Lower leg skin (tissue), 4 donors: ENCODE measurements around the gene LDAF1. TPM values are rescaled to one million over a fixed set of nuclear protein-coding genes. Genes with fewer than 3 reads are reported as not detected.
"Not testable (repeated sequence)": the region's sequence is repeated elsewhere in the genome, so short reads cannot be mapped to it uniquely, and the experiment has no call there.

ENCODE experiments used
- DNase-seq, 2 donors: peaks; one replicate each; pipeline ENCODE4 v3.0.0-alpha.2; 2019; ENCODE audit warnings: low spot score in 2 of 2
- H3K4me3 ChIP-seq: fragments of 200-600 bp; sonication (generic); 2 replicates; pipeline ENCODE4 v1.5.1; 2017; ENCODE audit warnings: mild to moderate bottlenecking, low read depth; ENCODE audit not compliant: poor library complexity, severe bottlenecking
- CTCF ChIP-seq, 3 donors: fragments of 450-650 bp; IDR thresholded peaks; one replicate each; pipeline ENCODE4 v1.5.1; 2016; ENCODE audit warnings: antibody characterized with exemption in 3 of 3, mild to moderate bottlenecking in 3 of 3, moderate library complexity in 2 of 3
- POLR2A ChIP-seq, 2 donors: fragments of 450-650 bp; IDR thresholded peaks; one replicate each; pipeline ENCODE4 v1.6.1; 2016 to 2017; ENCODE audit warnings: antibody characterized with exemption in 2 of 2, mild to moderate bottlenecking in 1 of 2, moderate library complexity in 1 of 2
- WGBS, 2 donors: methylation state at CpG; one replicate each; pipeline ENCODE4 v1.1.5; 2018; 5-methylcytosine and 5-hydroxymethylcytosine counted together
- intact Hi-C: fragments of 100-400 bp; cut with DNase I; formaldehyde crosslinking; loops from one replicate; pipeline ENCODE4 v1.15.0; 2023; ENCODE audit warnings: low total_unique reads
- total RNA-seq, 4 donors: library from RNA; depleted of rRNA; stranded (reverse); fragments of >200 nt; gene quantifications; one replicate each; pipeline ENCODE4 v1.1.0, GENCODE V29; 2016

Gene LDAF1
- total RNA-seq, 4 donors from 2014 or later: 188 to 208 (median 200) TPM

- TF ChIP-seq POLR2A (IDR thresholded peaks at IDR 0.05) (no peak), CTCF (IDR thresholded peaks at IDR 0.05) (no peak)
Observed at GRCh38 chr16:21167929-21168602, 9.6 kb downstream of the LDAF1 start.

GRCh38 chr16:21169249-21169981 is 10.9 kb downstream of the LDAF1 start:
- no peak for DNase-seq
- H3K4me3 ChIP-seq: no peak overlapping the region
- 71 to 72% methylated on average over 5 of the region's 5 CpGs for WGBS, 2 donors
- TF ChIP-seq CTCF (IDR thresholded peaks at IDR 0.05): no peak
- TF ChIP-seq POLR2A (IDR thresholded peaks at IDR 0.05): no peak
- intact Hi-C loops: no loop called here

More at GRCh38 chr16:21167929-21168602, 9.6 kb downstream of the LDAF1 start:
- H3K4me3 ChIP-seq: no peak overlapping the region
- intact Hi-C loops: no loop called here
- WGBS, 2 donors: 97 to 98% methylated on average over 12 of the region's 12 CpGs
- no peak for DNase-seq

- H3K4me3 ChIP-seq, DNase-seq, intact Hi-C loops: not testable (repeated sequence)
- 78 to 85% methylated on average over 8 of the region's 8 CpGs for WGBS, 2 donors
Observed at GRCh38 chr16:21170116-21170515, 11.6 kb downstream of the LDAF1 start.

GRCh38 chr16:21172650-21173049 is 14.2 kb downstream of the LDAF1 start:
- 92% methylated on average over 3 of the region's 3 CpGs for WGBS, 2 donors
- no peak for DNase-seq
- no peak overlapping the region for H3K4me3 ChIP-seq
- TF ChIP-seq POLR2A (IDR thresholded peaks at IDR 0.05) (no peak), CTCF (IDR thresholded peaks at IDR 0.05) (no peak)
- intact Hi-C loops: no loop called here

GRCh38 chr16:21175397-21175796 is 16.9 kb downstream of the LDAF1 start:
- WGBS, 2 donors: 77 to 84% methylated on average over 1 of the region's 1 CpG
- TF ChIP-seq CTCF (IDR thresholded peaks at IDR 0.05) (no peak), POLR2A (IDR thresholded peaks at IDR 0.05) (no peak)

GRCh38 chr16:21179126-21179982 is 20.9 kb downstream of the LDAF1 start:
- 82 to 83% methylated on average over 13 of the region's 13 CpGs for WGBS, 2 donors
- intact Hi-C loops: no loop called here
- TF ChIP-seq CTCF (IDR thresholded peaks at IDR 0.05) (no peak), POLR2A (IDR thresholded peaks at IDR 0.05) (no peak)
- no peak for DNase-seq
- no peak overlapping the region for H3K4me3 ChIP-seq

More at GRCh38 chr16:21175397-21175796, 16.9 kb downstream of the LDAF1 start:
- intact Hi-C loops: no loop called here
- H3K4me3 ChIP-seq: no peak overlapping the region
- no peak for DNase-seq
